Measurements from ENCODE around the gene ADGRV1.

The ADGRV1 gene

GRCh38 chr5:91177085-91177484, 618.5 kb downstream of the ADGRV1 start:
- no peak for DNase-seq

- no peak for DNase-seq
Observed at GRCh38 chr5:91177639-91178038, 619.0 kb downstream of the ADGRV1 start.

- peak in 1 of 3 donors; percentile 53 for DNase-seq
Observed at GRCh38 chr5:91178461-91178860, 619.9 kb downstream of the ADGRV1 start.

GRCh38 chr5:91179018-91179417, 620.4 kb downstream of the ADGRV1 start:
- no peak for DNase-seq

- no peak for DNase-seq
Observed at GRCh38 chr5:91180506-91180905, 621.9 kb downstream of the ADGRV1 start.

- peak; percentile 68 to 81 (median 80) for DNase-seq
Observed at GRCh38 chr5:91182763-91183162, 624.2 kb downstream of the ADGRV1 start.

- DNase-seq = peak; percentile 60 to 64 (median 62)
Observed at GRCh38 chr5:91183743-91184142, 625.1 kb downstream of the ADGRV1 start.

- no peak for DNase-seq
Observed at GRCh38 chr5:91186101-91186500, 627.5 kb downstream of the ADGRV1 start.

GRCh38 chr5:91187032-91187431, 628.4 kb downstream of the ADGRV1 start:
- no peak for DNase-seq

- DNase-seq = no peak
Observed at GRCh38 chr5:91188755-91189154, 630.2 kb downstream of the ADGRV1 start.

GRCh38 chr5:91189480-91190313, 631.1 kb downstream of the ADGRV1 start:
- peak; percentile 77 to 79 (median 78) for DNase-seq

GRCh38 chr5:91190314-91190690, 631.7 kb downstream of the ADGRV1 start:
- no peak for DNase-seq

- DNase-seq = no peak
Observed at GRCh38 chr5:91194824-91195381, 636.3 kb downstream of the ADGRV1 start.

- DNase-seq = no peak
Observed at GRCh38 chr5:91200692-91201091, 642.1 kb downstream of the ADGRV1 start.

- no peak for DNase-seq
Observed at GRCh38 chr5:91206103-91206502, 647.5 kb downstream of the ADGRV1 start.

GRCh38 chr5:91206734-91207133, 648.1 kb downstream of the ADGRV1 start:
- DNase-seq = peak; percentile 24 to 65 (median 55)

- no peak for DNase-seq
Observed at GRCh38 chr5:91207248-91207647, 648.7 kb downstream of the ADGRV1 start.

- peak; percentile 20 to 39 (median 36) for DNase-seq
Observed at GRCh38 chr5:91211997-91212713, 653.6 kb downstream of the ADGRV1 start.

- no peak for DNase-seq
Observed at GRCh38 chr5:91212714-91213092, 654.1 kb downstream of the ADGRV1 start.

All from suppressor macrophage treated with lipopolysaccharide for 1 hour (primary cell).